Measurements from ENCODE around the gene SLC35G6.
A peak's percentile ranks its signal among the peaks of the same experiment; 100 is the strongest.
"Not testable (repeated sequence)": the region's sequence is repeated elsewhere in the genome, so short reads cannot be mapped to it uniquely, and the experiment has no call there.

SLC35G6 gene

GRCh38 chr17:7481275-7481674, at the start of gene SLC35G6:
Gene SLC35G6, plus strand, starts transcription at chr17:7481446. Its CDS starts 71 bp downstream, at chr17:7481517.
- DNase-seq = not testable (repeated sequence)

- no peak for DNase-seq
These were observed 49.0 kb upstream of the SLC35G6 start for GRCh38 chr17:7432296-7432695.

DNA sequence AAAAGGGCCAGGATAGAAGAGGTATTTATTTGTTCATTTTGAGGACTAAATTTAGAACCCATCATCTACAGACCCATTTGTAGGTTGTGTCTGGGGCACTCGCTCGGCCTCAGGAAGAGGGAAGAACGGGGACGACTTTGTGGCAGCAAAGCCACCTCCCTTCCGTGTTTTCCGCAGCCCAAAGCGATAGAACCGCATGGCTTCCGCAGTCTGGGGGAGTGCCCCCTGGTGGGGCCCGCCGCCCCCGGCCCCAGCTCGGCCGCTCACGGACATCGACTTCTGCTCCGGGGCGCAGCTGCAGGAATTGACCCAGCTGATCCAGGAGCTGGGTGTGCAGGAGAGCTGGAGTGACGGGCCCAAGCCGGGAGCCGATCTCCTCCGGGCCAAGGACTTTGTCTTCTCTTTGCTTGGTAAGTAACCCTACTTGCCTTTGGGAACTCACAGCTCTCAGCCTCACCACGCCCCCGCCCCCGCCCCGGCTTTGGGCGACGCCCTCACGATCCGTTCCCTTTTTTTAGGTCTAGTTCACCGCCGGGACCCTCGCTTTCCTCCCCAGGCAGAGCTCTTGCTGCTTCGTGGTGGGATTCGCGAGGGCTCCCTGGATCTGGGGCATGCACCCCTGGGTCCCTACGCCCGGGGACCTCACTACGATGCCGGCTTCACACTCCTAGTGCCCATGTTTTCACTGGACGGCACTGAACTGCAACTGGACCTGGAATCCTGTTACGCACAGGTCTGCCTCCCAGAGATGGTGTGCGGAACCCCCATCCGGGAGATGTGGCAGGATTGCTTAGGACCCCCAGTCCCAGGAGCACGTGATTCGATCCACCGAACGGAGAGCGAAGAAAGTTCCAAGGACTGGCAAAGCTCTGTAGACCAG, 45.3 kb upstream of the SLC35G6 start:
- peak; percentile 68 to 70 for DNase-seq

DNA sequence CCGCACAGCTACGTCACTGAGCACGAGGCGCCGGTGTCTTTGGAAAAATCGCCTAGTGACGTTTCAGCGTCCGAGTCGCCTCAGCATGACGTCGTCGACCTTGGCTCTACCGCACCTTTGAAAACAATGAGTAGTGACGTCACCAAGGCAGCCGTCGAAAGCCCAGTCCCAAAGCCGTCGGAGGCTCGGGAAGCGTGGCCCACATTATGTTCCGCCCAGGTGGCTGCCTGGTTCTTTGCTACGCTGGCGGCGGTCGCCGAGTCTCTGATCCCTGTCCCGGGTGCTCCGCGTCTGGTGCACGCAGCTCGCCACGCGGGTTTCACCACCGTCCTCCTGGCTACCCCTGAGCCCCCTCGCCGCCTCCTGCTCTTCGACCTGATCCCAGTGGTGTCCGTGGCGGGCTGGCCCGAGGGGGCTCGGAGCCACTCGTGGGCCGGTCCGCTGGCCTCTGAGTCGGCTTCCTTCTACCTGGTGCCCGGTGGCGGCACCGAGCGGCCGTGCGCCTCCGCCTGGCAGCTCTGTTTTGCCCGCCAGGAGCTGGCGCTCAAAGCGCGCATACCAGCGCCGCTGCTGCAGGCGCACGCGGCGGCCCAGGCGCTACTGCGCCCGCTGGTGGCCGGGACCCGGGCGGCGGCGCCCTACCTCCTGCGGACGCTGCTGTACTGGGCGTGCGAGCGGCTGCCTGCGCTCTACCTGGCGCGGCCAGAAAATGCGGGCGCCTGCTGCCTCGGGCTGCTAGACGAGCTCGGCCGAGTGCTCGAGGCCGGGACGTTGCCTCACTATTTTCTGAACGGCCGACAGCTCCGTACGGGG, 44.5 kb upstream of the SLC35G6 start:
- peak; percentile 80 to 82 for DNase-seq

DNA sequence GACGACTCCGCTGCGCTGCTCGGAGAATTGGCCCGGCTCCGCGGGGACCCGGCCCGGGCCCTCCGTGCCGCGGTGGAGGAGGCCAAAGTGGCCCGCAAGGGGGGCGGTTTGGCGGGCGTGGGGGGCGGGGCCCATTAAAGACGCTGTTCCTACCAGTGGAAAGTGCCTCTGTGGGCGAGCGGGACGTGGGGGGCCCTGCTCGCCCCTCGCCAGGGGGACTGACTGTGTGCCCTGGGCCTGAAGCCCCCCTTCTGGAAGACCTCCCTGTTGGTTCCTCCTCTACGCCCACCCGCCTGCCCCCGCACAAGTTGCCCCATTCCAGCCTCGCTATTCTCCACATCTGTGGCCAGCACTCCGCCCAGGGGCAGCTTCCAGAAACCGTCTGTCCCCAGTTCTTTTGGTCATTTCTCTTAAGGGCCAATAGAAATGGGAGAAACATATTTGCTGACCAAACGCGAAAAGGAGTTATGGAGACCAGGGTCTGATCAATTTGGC, 43.8 kb upstream of the SLC35G6 start:
- DNase-seq = no peak

DNA sequence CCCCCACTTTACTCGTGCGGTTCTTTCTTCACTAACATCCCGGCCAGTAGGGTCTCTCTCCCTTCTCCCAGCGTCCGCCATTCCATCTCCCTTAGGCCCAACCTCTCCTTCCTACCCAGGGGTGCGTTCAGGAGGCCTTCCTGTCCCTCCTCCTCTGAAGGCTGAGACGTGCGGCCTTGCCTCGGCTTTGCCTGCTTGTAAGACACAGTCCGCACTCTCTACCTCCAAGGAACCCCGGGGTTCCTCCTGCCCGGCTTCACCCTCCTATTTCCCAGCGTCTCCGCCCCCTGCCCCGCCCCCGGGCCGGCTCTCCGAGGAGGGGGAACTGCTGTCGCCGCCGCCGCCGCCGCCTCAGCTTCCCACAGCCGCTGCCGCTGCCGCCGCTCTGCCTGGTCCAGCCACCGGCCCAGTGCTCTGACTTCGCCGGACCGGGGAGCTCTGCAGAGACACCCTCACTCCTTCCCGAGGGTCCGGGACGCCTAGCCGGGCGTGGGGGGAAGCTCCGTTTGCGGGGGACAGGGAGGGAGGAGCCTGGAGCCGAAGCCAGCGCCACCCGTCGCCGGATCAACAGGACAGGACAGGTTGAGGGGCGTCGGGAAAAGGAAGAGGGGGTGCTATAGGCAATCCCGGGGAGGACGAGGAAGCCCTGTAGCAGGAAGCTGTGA, 43.2 kb upstream of the SLC35G6 start:
- peak; percentile 74 to 78 for DNase-seq

GRCh38 chr17:7438656-7439460, 42.4 kb upstream of the SLC35G6 start:
- no peak for DNase-seq

DNA sequence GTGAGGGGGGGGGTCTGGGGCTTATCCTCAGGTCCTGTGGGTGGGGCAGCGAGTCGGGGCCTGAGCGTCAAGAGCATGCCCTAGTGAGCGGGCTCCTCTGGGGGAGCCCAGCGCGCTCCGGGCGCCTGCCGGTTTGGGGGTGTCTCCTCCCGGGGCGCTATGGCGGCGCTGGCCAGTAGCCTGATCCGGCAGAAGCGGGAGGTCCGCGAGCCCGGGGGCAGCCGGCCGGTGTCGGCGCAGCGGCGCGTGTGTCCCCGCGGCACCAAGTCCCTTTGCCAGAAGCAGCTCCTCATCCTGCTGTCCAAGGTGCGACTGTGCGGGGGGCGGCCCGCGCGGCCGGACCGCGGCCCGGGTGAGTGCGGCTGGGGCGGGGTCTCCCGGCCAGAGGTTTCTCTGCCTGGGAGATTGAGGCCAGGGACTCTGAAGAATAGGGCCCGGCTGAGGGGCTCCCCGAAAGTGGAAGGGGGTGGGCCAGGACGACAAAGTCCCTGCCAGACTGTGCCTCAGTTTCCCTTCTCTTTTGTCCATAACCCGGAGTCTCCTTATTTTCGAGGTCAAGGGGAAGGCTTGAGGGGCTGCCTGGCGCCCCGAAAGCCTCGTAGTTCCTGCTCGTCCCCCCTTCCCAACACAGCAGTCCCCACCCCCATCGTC, 41.7 kb upstream of the SLC35G6 start, which contains the start of gene FGF11:
TSS of gene FGF11 (plus strand) at position 51 of the 651 bp plus-strand sequence. CDS start at position 160, 109 bp downstream.
- DNase-seq = peak in 1 of 2 experiments; percentile 13

DNA sequence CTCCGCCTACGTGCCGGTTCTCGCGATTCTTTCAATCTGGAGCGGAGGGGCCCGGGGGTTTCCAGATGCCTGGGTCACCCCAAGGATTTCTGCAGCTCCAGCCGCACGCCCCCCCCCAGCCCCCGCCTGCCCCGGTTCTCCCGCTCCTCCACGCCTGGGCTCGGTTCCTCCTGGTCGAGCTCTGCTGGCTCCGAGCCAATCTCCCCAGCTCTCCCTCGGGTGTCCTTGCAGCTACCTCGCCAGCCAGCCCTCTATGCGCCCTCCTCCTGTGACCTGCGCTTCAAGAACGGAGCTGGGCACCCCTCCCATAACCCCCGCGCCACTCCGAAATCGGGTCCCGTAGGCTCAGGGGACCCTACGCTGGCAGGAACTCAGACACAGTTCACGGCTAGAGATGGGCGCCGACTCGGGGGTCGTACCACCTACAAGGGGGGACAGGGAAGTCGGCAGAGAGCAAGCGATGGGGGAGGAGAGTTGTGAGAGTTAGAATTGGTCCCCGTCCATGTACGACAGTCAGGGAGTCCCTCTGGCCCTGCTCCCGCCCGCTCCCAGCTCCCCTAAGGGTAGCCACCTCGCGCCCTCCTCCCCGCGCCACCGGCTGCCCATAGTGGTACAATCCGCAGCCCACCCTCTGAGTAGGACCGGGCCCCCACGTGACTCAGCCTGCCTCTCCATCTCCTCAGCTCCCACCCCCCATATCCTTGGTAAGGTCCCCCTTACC, 41.0 kb upstream of the SLC35G6 start:
- DNase-seq = peak; percentile 55 to 68

GRCh38 chr17:7440834-7441195, 40.4 kb upstream of the SLC35G6 start:
- DNase-seq = peak; percentile 29 to 39

GRCh38 chr17:7441266-7441665, 40.0 kb upstream of the SLC35G6 start:
- DNase-seq = no peak

DNA sequence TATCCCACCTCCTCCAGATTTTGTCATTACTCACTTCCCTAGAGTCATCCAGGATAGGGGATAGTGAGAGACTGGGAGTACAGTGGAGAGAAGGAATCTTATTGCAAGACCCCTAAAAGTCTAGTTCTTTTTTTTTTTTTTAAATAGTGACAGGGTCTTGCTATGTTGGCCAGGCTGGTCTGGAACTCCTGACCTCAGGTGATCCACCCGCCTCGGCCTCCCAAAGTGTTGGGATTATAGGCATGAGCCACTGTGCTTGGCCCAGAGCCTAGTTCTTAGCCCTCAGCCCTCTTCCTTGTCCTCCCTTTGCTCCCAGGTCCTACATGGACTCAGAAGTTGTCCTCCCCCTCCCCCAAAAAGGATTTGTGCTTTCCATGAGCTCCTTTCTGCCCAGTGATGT, 39.1 kb upstream of the SLC35G6 start:
- DNase-seq = no peak

GRCh38 chr17:7443499-7444485, 37.5 kb upstream of the SLC35G6 start:
- no peak for DNase-seq

- DNase-seq = peak; percentile 9 to 34
These were observed 36.3 kb upstream of the SLC35G6 start, which contains the start of gene CHRNB1 for GRCh38 chr17:7444682-7445618. Gene CHRNB1, plus strand, starts transcription at chr17:7445061. Its CDS starts 67 bp downstream, at chr17:7445128.

DNA sequence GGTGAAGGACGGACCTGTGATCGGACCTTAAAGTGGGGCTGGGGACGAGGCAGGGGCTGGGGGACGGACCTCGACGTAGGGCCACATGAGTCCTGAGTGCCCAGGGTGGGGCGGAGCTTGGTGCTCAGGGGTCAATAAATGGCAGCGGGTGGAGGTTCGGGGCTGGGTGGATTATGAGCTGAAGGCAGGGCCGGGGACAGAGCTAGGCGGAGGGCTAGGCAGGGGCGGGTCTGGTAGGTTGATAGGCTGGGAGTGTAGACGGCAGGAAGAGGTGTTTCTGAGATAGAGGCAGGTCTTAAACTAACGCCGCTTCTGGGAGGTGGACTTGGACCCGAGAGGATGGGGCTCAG, 35.7 kb upstream of the SLC35G6 start:
- peak; percentile 9 to 31 for DNase-seq

GRCh38 chr17:7448461-7448860, 32.8 kb upstream of the SLC35G6 start:
- DNase-seq = no peak

- no peak for DNase-seq
These were observed 21.2 kb upstream of the SLC35G6 start for GRCh38 chr17:7459961-7460545.

Measured in activated CD4-positive, alpha-beta T cell treated with anti-CD3 and anti-CD28 coated beads, Interleukin-2, amount 50 U/mL, for 48 hours (primary cell).